ENCODE data around the gene RGS7. TPM values are rescaled to one million over a fixed set of nuclear protein-coding genes. Genes with fewer than 3 reads are reported as not detected.

Gene RGS7
- total RNA-seq, 2 donors from 2014 or later: not detected

DNA sequence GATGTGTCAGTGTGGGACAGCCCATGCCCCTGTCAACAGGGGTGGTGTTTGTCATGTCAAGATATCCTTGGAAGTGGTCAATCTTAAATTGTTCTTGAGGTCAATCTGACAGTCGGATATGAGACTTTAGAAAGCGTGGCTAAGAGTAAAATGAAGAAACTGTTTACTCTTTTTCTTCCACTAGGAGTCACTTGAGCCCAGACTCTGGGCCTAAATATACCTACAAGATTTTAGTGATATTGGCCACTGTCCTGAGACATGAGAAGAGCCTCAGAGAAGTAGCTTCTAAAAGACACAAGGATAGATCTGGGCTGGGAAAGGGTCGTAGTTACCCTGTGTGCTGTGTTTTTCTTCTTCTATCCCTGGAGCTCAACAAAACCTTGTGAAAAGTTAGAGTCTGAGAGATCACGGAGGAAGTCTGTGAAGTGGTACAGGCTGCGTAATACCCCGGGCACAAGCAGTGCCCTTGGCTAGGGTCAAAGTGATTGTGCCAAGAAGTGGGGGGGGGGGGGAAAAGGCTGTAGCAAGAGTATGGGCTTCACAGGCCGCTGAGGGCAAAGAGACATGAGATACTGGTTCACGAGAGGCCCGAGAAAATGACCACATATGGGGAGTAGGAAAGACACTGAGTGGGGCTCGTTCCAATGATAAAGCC is 389.8 kb downstream of the RGS7 start:
- ATAC-seq (no peak), DNase-seq (no peak)
- intact Hi-C loops (cut with DNase I): no loop called here

DNA sequence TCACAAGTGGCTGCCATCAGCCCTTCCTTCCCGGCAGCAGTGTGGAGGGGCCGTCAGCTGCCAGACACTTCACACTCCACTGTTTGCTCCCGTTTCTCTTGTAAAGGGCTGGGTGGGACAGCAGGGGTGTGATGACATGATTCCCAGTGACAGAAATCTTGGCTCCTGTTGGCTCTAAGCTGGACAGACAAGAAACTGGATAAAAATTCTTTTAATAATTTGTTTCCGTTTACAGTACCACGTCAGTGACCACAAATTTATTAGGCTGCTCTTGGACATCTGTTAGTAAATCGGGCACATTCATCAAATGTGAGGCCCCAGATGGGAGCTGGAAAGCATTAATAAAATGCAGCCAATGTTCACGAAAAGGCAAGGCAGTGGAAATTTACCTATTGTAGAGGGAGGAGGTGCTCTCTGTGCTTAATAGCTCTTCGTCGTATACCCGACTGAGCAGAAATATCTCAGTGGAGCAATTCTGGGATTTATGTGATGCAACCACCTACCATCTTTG is 391.4 kb downstream of the RGS7 start:
- intact Hi-C loops (cut with DNase I): no loop called here
- no peak for ATAC-seq
- no peak for DNase-seq

DNA sequence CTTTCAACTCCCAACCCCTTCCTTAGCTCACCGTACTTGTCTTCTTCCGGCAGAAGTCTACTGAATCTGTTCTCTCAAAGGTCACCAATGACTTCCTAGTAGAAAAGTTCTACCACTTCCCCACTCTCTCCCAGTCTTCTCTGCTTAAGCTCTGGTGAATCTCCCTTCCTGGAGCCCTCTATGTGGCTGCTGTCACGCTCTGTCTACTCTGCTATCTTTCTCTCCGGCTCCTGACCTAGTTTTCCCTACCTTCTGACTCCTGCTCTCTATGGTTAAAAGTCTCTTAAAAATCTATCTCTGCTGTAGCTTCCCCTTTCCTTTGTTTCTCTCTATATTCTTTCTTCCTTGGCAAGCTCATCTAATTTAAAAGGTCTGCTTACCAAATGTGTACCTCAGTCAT is 394.9 kb downstream of the RGS7 start:
- DNase-seq (no peak), ATAC-seq (no peak)
- intact Hi-C loops (cut with DNase I): no loop called here

DNA sequence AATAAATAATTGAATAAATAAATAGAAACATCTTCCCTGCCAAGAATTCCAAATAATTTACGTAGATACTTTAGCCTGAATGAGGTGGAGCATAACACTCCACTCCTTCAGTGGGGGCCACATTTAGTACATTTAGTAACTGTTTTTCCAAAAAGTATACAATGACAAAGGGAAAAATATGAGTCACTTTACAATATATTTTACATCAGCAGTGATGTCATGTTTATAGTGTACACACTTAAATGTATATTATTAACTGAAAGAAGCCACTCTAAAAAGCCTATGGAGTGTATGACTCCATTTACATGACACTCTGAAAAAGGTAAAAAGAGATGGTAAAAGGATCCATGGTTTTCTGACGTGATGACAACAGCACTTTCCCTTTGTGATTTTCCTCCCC is 400.6 kb downstream of the RGS7 start:
- intact Hi-C loops (cut with DNase I): no loop called here
- no peak for DNase-seq
- ATAC-seq: no peak

DNA sequence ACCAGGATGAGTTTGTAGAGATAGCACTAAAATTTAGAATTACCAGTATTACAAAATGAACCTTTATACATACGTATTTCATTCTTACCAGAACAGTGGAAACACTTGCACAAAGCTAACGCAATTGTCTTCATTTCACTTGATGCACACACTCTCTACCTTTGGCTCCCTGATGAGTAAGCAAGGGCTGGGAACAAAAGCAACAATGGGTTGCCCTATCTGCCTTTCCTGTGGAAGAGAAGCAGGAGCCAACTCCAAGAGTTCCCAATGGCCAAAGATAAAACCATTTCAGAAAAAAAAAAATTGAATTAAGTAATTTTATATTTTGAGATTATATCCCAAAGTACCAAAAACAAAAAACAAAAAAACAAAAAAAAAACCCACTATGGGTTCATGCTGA is 401.0 kb downstream of the RGS7 start:
- ATAC-seq (no peak), DNase-seq (no peak)
- intact Hi-C loops (cut with DNase I): no loop called here

DNA sequence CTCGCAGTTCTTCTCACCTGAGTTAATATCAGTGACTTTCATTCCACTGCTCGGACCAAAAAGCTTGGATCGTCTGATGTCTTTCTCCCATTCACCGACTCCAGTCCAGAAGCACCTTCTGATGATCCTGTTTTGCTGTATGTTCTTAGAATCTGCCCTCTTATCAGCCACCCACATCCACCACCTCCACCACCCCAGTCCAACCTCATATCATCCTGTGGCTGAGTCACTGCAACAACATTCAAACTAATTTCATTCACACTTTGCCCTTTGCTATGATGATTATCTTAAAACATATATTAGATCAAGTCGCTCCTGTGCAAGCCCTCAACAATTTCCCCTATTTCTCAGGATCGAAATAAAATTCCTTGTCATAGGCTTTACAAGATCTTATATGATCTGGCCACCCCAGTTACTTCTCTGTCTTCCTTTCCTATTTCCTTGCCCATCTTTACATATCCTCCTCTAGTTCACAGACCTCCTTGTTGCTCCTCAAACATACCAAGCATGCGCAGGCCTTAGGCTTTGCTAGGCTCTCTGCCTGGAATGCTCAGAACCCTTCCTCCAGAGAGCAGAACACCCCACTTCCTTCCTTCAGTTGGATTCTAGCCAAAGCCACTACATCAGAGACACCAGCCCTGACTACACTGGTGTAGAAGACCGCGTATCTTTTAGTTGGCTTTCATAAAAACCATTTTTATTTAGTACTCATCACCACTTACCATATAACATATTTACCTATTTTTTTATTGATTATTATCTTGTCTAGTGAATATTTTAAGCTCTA is 409.4 kb downstream of the RGS7 start:
- intact Hi-C loops (cut with DNase I): no loop called here

DNA sequence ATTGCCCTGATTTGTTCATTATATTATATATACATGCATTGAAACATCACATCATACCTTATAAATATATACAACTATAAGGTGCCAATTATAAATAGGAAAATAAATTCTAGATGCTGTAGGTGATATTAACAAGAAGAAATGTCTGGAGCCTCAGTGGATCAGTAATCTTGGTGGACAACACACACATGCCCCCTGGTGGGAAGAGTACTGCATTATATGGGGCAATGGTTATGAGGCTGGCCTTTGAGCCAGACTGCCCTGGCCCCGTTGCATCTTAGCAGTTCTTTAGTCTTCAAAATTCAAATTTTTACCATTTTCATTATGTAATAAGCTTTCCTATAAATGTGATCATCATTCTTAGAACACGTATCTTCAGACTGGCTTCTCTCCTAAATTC is 410.1 kb downstream of the RGS7 start:
- intact Hi-C loops (cut with DNase I): no loop called here
- DNase-seq (no peak), ATAC-seq (no peak)

More for the DNA sequence above, 409.4 kb downstream of the RGS7 start:
- no peak for ATAC-seq
- DNase-seq: no peak

DNA sequence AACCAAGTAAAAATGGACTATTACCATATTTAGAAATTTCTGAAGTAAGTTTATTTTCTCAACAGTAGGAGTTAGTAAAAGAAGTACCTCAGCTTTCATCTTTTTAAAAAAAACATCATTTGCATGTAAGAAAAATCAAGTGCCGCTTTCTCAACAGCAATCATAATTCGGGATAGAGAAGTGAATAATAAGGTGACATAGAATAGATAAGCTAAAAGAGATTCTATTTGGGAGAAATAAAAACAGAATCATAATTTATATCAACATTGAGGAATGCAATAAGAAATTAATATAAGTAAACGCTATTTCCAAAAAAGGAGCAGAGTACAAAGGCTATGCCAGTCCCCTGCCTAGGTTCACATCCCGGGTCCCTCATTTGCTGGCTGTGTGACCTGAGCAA is 414.1 kb downstream of the RGS7 start:
- no peak for DNase-seq
- no peak for ATAC-seq
- intact Hi-C loops (cut with DNase I): no loop called here

DNA sequence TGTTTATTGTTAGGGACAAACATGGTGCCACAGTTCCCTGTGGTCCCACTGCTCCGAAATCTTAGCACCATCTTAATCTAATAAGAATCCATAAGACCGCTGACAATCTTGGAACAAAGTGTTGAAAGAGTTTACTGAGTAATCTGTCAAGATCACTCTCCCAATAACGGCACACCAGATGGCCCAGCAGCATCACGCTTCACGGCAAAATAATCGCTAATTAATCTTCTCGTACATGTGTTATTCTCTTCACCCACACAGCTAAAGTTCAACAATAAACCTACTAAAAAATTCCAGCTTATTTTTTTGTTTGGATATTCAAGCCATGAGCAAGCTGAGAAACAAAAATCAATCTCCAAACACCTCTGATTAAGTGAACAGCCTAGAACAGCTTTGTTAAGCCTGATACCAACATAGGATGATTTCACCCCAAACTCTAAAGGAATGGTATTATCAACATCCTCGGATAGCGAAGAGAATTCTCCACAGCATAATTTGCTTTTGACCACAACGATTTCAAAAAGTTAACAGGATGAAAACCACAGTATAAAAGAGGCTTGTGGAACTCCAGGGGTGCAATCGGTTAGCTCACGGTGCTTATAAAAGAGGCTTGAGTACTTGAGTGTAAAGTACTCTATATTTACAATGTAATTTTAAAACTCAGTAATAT is 415.2 kb downstream of the RGS7 start:
- intact Hi-C loops (cut with DNase I): no loop called here
- no peak for ATAC-seq
- DNase-seq: no peak

DNA sequence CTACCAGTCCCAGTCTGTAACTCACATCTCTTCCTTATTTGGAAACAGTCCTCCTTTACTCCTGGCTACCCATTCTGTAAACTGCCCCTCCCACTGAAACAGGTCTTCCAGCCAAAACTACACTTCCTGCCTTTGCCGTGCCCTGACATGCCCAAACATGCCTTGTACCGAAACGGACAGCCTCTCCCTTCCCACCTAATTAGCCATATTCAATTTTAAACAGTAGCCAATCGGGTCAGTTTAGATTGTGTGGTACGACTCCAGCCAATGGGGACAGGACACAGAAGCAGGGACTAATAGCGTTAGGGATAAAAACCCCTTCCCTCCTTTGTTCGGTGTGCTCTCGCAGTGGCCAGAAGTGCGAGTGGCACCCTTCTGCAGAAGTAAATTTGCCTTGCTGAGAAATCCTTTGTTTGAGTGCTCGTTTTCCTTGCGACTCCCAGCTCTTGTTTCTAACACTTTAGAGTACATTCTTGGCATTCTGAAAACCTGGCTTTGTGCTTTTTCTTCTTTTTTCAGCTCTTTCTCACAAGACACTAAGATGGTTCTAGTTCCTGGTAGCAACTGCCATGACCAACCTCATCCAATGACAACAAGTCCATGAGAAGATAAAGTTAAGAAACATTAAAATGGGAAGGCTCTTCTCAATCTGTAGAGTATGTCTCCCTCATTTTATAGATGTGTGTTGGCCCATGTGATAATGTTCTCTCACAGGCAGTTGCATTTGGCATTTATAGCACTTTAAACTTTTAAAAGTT is 419.9 kb downstream of the RGS7 start:
- DNase-seq: no peak
- no peak for ATAC-seq
- intact Hi-C loops (cut with DNase I): no loop called here

DNA sequence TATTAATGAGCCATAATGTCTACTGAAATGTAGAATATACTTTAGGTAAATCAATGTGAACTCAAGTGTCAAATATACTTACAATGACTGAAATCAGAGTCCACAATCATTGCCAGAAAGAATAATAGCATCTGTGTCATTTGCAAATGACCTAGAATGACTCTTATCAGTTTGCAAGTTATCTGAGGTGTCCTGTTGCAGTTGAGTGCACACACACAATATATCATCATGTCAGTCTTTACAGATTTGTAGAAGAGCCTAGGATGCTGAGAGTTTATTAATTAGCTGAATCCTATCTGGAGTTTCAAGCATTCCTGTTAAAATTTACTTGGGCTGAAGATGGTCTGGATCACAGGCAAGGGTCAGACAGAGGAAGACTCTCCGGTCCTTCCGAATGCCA is 421.1 kb downstream of the RGS7 start:
- no peak for ATAC-seq
- intact Hi-C loops (cut with DNase I): no loop called here
- no peak for DNase-seq

DNA sequence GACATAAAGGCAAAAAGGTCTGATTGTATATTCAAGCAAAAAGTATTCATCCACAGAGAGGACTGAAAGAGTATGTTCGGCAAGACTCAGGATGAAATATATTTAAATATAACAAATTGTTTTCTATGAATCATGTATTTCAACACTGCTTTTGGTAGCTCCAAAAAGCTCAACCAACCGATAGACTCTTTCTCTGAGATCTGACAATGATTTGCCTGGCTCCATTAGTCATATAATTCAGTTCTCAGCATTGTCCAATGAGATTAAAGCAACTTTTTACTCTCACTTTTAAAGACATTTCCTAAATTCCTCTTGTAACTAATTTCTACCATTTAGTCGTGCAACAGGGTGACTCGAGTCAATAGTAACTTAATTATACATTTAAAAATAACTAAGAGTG is 426.0 kb downstream of the RGS7 start:
- DNase-seq (no peak), ATAC-seq (no peak)
- intact Hi-C loops (cut with DNase I): no loop called here

DNA sequence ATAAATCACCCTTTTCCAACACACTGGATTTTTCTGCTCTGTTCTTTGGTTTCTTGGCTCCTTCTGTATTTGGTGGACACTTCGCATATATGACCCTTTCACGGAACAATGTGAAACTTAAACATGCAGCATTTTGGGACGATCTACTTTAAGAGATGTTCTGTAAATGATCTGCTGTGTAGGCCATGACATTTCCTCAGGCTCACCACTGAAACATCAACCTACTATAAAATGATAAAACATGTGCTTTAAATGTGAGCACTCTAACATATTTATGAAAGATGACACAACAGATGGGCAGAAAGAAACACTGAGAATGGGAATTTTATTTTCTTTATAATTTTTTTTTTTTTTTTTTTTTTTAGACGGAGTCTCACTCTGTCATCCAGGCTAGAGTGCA is 428.7 kb downstream of the RGS7 start:
- DNase-seq: no peak
- intact Hi-C loops (cut with DNase I): no loop called here
- ATAC-seq: no peak

DNA sequence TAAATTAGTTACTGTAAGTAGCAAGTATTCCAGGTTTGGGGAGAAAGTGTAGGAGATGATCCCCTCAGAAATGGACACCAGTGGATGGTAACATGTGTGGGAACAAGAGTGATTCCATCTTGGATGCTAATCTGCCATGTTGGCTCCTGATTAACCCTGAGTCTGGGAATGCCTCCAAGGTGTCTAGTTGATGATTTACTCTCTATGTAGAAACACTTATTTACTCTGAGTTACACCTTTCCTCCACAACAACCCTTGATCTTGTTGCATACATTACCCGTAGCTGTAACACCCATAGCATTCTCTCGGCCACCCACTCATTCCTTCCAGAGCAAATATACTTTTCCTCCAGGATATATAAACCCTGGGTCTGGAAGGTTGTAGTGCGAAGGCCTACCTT is 429.2 kb downstream of the RGS7 start:
- no peak for ATAC-seq
- DNase-seq: no peak
- intact Hi-C loops (cut with DNase I): no loop called here

DNA sequence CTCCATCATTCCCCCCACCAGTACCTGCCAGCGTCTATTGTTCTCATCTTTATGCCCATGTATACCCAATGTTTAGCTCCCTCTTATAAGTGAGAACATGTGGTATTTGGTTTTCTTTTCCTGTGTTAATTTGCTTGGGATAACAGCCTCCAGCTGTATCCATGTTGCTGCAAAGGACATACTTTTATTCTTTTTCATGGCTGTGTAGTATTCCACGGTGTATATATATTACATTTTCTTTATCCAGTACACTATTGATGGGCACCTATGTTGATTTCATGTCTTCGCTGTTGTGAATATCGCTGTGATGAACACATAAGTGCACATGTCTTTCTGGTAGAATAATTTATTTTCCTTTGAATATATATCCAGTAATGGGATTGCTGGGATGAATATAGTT is 431.7 kb downstream of the RGS7 start:
- DNase-seq (no peak), ATAC-seq (no peak)
- intact Hi-C loops (cut with DNase I): no loop called here

DNA sequence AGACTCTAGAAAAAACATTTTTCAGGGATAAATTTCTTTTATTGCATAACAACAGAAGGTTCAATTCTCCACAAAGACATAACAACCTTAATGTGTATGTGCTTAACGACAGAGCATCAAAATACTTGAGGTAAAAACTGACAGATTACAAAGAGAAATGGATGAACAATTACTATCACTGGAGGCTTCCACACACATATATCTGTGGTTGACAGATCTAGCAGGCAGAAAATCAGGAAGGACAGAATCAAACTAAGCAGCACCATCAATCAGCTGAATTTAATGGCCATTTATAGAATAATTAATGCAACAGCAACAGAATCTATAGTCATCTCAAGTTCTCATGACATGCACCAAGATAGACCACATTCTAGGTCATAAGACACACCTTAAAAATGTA is 439.0 kb downstream of the RGS7 start:
- intact Hi-C loops (cut with DNase I): no loop called here
- DNase-seq (no peak), ATAC-seq (no peak)

DNA sequence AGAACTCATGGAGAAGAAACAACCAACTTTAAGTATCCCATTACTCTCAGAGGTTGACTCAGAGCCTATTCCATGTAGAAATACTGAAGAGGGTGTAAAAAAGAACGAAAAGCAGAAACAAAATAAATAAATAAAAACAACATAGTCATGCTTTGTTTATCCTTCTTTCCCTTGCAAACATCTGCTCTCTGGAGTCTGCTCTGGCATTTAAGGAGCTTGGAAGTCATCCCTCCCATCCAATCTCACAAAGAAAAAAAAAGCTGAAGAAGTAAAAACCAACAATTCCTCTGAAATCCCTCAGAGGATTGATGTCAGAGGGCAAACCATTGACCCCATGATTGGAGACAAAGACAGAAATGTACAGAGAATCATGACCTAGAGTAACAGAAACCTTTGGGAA is 442.5 kb downstream of the RGS7 start:
- ATAC-seq (no peak), DNase-seq (no peak)
- intact Hi-C loops (cut with DNase I): no loop called here

DNA sequence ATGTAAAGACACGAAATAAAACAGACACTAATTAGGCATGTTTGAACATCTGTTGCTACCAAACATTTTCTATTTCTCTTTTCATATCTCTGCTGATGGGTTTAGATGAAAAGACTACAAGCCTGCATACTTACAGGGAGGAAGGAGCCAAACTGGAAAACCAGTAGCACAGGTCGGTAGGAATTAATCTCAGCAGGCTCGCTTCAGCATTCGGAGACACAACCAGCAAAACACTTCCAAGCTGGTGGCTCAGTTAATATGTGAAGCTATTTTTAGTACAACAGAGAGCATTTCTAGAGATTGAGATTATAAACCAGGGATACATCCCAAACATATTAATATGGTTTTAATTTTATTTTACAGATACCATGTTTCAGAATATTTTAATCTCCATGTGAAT is 444.2 kb downstream of the RGS7 start:
- intact Hi-C loops (cut with DNase I): no loop called here
- DNase-seq: no peak
- ATAC-seq: no peak

DNA sequence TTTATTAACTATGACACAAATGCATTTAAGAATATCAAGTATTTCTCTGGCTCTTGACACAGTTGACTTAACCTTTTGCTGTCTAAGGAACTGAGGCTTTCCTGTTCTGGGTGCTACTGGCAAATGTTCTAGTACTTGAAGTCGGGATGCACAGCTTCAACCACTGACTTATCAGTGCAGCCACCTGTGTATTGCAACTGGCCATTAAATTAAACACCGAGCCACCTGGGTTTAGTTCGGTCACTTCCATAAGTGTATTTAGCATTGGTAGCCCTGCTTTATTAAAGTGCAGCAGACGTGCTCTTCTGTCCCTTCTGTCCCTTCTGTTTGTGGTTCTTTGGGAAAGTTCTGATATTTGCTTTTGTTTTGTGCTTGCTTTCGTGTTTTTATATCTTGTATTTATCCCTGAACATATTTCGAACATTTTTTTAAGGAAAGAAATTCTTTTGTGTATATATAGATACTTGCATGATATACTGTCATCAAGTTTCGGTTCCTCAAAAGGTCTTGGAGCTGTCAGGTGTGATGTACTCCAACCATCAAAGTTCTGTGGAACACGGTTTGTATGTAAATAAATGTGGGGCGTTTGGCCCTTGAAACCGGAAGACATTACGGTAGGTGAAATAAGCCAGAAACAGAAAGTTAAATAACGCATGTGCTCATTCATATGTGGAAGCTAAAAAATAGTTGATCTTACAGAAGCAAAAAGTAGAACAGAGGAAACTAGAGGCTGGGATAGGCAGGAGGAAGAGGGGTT is 447.1 kb downstream of the RGS7 start:
- ATAC-seq (no peak), DNase-seq (no peak)
- intact Hi-C loops (cut with DNase I): no loop called here

Data from left cardiac atrium (tissue), 4 donors.